ENCODE measurements around the gene GTSF1L. TPM values are rescaled to one million over a fixed set of nuclear protein-coding genes. Genes with fewer than 3 reads are reported as not detected.

GTSF1L gene
- total RNA-seq (2022; extraction: Qiagen RNA extraction), result not detected in 5 replicates

GRCh38 chr20:43726811-43727338, at the start of gene GTSF1L:
Gene GTSF1L (minus strand): TSS chr20:43727002. CDS start chr20:43726694, 308 bp downstream.

Other genes with a start within 250 kb of the GTSF1L start
- 0.63 to 1.7 TPM (median 1.2 TPM) in 5 replicates for gene L3MBTL1, start 219.3 kb downstream of the GTSF1L start, total RNA-seq (2022; extraction: Qiagen RNA extraction)
- 6.3 to 8.3 TPM (median 7.1 TPM) in 5 replicates for gene SGK2, start 168.0 kb downstream of the GTSF1L start, total RNA-seq (2022; extraction: Qiagen RNA extraction)
- 28.6 to 34.4 TPM (median 30.7 TPM) in 5 replicates for gene IFT52, start 136.1 kb downstream of the GTSF1L start, total RNA-seq (2022; extraction: Qiagen RNA extraction)
- 69.4 to 92.2 TPM (median 84.8 TPM) in 5 replicates for gene MYBL2, start 59.9 kb downstream of the GTSF1L start, total RNA-seq (2022; extraction: Qiagen RNA extraction)
- gene TOX2, start 187.8 kb upstream of the GTSF1L start, total RNA-seq (2022; extraction: Qiagen RNA extraction), result 10.4 to 14.4 TPM (median 13.8 TPM) in 5 replicates

All from A549 treated with dexamethasone at 1 μM for 4 hours (cell line).